Activated CD8-positive, alpha-beta T cell treated with anti-CD3 and anti-CD28 coated beads, Interleukin-2, amount 10 ng/mL, durations not matched to agents 7 days and 5 days (primary cell): ENCODE data around the gene CERS6. TPM values are rescaled to one million over a fixed set of nuclear protein-coding genes. Genes with fewer than 3 reads are reported as not detected.

Experiments used
- ATAC-seq: fragments of 150-1000 bp; cut with Tn5 transposase; one replicate; pipeline ENCODE4 v1.10.0; 2021; ENCODE audit warnings: moderate library complexity
- CTCF ChIA-PET: fragments of 350-600 bp; sonication (Branson Sonifier 250); formaldehyde crosslinking; loops from one replicate; lab custom pipeline; 2021; ENCODE audit warnings: antibody characterized with exemption; lab: Charles Lee
- POLR2A ChIA-PET: fragments of 350-600 bp; sonication (Branson Sonifier 250); formaldehyde crosslinking; loops from one replicate; lab custom pipeline; 2021; ENCODE audit warnings: antibody characterized with exemption; lab: Charles Lee
- DNase-seq: peaks from one replicate; pipeline ENCODE4 v3.0.0-alpha.2; 2020
- H3K27ac Mint-ChIP-seq: one replicate; pipeline ENCODE4 v1.8.0; 2021; ENCODE audit warnings: mild to moderate bottlenecking, mixed read lengths
- H3K27me3 Mint-ChIP-seq: one replicate; pipeline ENCODE4 v1.8.0; 2021; ENCODE audit warnings: low read depth, mixed read lengths
- H3K36me3 Mint-ChIP-seq: one replicate; pipeline ENCODE4 v1.8.0; 2021; ENCODE audit warnings: low read depth, mixed read lengths
- H3K4me1 Mint-ChIP-seq: one replicate; pipeline ENCODE4 v1.8.0; 2021; ENCODE audit warnings: low read depth, mixed read lengths
- H3K4me3 Mint-ChIP-seq: one replicate; pipeline ENCODE4 v1.8.0; 2021; ENCODE audit warnings: mild to moderate bottlenecking, mixed read lengths
- H3K9me3 Mint-ChIP-seq: one replicate; pipeline ENCODE4 v1.8.0; 2022; ENCODE audit warnings: mixed read lengths; ENCODE audit not compliant: insufficient read depth
- total RNA-seq, 2 experiments: library from RNA; stranded (reverse); gene quantifications; one replicate each; pipeline ENCODE4 v1.2.3, GENCODE V29; 2021

The CERS6 gene
- total RNA-seq, 2 experiments from 2014 or later, result 13.1 to 14.5 TPM

DNA sequence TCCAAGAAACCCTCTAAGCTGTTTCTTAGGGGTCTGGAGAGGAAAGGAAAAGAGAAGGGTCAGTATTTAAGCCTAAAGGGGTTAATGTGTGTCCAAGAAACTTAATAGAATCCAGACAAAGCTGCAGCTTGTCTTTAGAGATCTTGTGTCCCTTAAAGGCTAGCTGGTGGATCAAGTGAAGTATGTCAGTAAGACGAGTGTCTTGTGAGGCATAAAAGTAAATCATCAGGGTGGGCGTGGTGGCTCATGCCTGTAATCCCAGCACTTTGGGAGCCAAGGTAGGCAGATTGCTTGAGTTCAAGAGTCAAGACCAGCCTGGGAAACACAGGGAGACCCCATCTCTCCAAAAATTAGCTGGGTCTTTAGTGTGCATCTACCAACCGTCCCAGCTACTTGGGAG, 47.8 kb downstream of the CERS6 start:
- DNase-seq (no peak), ATAC-seq (no peak)
- Mint-ChIP-seq H3K9me3 (peaks cover 3% of the 10 kb centered on the region), H3K27me3 (no peaks in the 10 kb centered on the region), H3K36me3 (peaks cover 16% of the 10 kb centered on the region), H3K27ac (no peak overlapping the region), H3K4me1 (no peaks in the 10 kb centered on the region), H3K4me3 (no peak overlapping the region)
- CTCF ChIA-PET, result interaction anchor here (1.2 kb wide), 1 partner anchor 14 kb away, joined by 4 read pairs; no protein-coding TSS in a partner anchor
- POLR2A ChIA-PET, result no interaction called here

DNA sequence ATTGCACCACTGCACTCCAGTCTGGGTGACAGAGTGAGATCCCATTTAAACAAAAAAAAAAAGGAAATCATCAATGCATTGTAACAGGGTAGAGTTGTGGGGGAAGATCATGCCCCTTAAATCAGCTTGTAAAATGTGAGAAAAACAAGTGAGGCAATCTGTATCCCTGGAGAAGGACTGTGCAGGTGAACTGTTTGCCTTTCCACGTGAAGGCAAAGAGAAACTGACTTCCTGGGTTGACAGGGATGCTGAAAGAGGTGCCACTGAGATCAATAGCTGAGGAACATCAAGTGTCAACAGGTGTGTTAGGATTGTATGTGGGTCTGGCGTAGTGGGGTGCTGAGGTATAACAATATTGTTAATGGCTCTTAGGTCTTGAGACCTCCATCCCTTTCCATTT, 48.3 kb downstream of the CERS6 start:
- DNase-seq (no peak), ATAC-seq (no peak)
- peaks cover 3% of the 10 kb centered on the region for H3K9me3 Mint-ChIP-seq
- H3K27me3 Mint-ChIP-seq, result no peaks in the 10 kb centered on the region
- CTCF ChIA-PET, result interaction anchor here (1.2 kb wide), 1 partner anchor 14 kb away, joined by 4 read pairs; no protein-coding TSS in a partner anchor
- H3K27ac Mint-ChIP-seq, result no peak overlapping the region
- no peaks in the 10 kb centered on the region for H3K4me1 Mint-ChIP-seq
- H3K4me3 Mint-ChIP-seq, result no peak overlapping the region
- peaks cover 15% of the 10 kb centered on the region for H3K36me3 Mint-ChIP-seq
- POLR2A ChIA-PET, result interaction anchor here (0.6 kb wide), 1 partner anchor 36 kb away, joined by 4 read pairs; no protein-coding TSS in a partner anchor

DNA sequence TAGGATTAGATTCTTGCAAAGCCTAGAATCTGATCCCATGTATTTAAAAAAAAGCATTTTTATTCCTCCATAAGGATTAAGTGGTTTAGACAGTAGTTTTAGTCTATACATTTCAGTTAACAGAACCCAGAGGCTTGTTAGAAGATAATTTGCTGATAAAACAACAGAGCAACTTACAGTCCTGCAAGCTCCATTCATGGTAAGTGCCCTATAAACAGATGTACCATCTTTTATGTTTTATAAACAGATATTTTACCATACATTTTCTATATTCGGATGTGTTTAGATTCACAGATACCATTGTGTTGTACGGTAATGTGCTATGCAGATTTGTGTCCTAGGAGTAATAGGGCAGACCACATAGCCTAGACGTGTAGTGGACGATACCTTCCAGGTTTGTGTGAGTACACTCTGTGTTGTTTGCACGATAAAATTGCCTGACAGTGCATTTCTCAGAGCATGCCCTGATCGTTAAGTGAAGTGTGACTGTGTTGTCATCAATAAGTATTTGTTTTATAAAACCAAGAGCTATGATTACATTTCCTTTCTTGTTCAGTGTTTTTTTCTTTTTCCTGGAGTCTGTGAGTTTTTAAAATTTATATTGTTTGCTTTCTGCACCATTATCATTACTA, 54.2 kb downstream of the CERS6 start:
- no peak for ATAC-seq
- Mint-ChIP-seq H3K4me1 (peaks cover 6% of the 10 kb centered on the region), H3K9me3 (no peaks in the 10 kb centered on the region), H3K4me3 (no peak overlapping the region), H3K36me3 (peaks cover 13% of the 10 kb centered on the region), H3K27me3 (no peaks in the 10 kb centered on the region), H3K27ac (no peak overlapping the region)
- ChIA-PET CTCF (no interaction called here), POLR2A (no interaction called here)
- DNase-seq, result no peak

DNA sequence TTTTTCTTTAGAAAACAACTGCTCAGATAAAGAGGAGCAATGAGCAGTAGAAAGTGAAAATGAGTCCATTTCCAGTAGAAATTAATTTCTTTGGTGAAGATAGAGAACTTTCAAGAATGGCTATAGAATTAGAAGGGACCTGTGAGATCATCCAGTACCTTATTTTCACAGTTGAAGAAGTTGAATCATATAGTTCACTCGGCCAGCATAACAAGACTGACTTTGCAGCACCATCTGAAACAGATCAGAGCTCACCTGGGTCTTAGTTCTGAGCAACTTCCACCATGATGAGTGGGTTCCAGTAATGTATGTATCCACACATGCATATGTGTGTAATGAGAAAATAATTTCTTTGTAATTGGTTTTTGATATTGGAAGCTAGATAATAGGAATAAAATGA, 58.6 kb downstream of the CERS6 start:
- Mint-ChIP-seq H3K9me3 (no peaks in the 10 kb centered on the region), H3K4me1 (peaks cover 6% of the 10 kb centered on the region), H3K4me3 (no peak overlapping the region), H3K27ac (no peak overlapping the region), H3K27me3 (no peaks in the 10 kb centered on the region), H3K36me3 (peaks cover 13% of the 10 kb centered on the region)
- ATAC-seq (no peak), DNase-seq (no peak)
- POLR2A ChIA-PET, result no interaction called here
- CTCF ChIA-PET, result no interaction called here

DNA sequence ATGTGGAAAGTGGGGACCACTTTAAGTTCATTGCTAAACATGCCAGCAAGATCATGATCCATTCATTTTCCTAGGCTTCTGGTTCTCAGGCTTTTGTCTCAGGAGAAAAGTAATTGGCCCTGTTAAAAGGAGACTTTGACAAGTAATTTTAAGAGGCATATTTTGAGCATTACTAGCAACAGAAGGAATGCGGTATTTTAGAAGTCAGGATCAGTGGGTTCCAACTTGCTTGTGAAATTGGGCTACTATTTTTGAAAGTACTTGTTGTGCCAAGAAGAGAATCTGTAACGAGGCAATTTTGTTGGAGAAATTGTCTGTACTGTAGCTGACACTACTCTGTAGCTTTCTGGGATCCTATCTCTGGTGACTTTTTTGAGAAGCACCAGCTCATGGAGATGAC, 59.4 kb downstream of the CERS6 start:
- POLR2A ChIA-PET, result no interaction called here
- H3K4me3 Mint-ChIP-seq, result no peak overlapping the region
- H3K27me3 Mint-ChIP-seq, result no peaks in the 10 kb centered on the region
- CTCF ChIA-PET, result no interaction called here
- H3K27ac Mint-ChIP-seq, result no peak overlapping the region
- peaks cover 13% of the 10 kb centered on the region for H3K36me3 Mint-ChIP-seq
- peaks cover 6% of the 10 kb centered on the region for H3K4me1 Mint-ChIP-seq
- DNase-seq (no peak), ATAC-seq (no peak)
- no peaks in the 10 kb centered on the region for H3K9me3 Mint-ChIP-seq

DNA sequence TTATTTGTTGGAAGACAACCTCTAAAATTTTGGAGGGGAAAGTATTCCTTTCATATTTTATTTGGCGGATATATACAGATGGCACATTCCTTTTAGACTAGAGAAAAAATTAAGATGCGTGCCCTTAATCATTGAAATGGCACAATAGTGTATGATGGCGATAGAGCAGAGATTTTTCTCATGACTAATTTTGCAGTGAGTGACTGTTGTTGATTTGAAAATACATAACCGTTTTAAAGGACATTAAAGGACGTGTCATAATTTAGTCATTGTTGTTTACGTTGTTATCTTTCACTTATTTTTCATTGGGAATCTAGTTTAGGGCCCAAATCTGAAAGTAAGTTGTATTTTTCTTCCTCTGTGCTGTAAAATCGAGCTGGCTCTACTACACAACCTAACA, 61.7 kb downstream of the CERS6 start:
- Mint-ChIP-seq H3K36me3 (peaks cover 7% of the 10 kb centered on the region), H3K4me1 (no peaks in the 10 kb centered on the region), H3K27me3 (no peaks in the 10 kb centered on the region), H3K4me3 (no peak overlapping the region), H3K27ac (no peak overlapping the region), H3K9me3 (no peaks in the 10 kb centered on the region)
- ATAC-seq, result no peak
- no peak for DNase-seq
- ChIA-PET CTCF (no interaction called here), POLR2A (no interaction called here)

DNA sequence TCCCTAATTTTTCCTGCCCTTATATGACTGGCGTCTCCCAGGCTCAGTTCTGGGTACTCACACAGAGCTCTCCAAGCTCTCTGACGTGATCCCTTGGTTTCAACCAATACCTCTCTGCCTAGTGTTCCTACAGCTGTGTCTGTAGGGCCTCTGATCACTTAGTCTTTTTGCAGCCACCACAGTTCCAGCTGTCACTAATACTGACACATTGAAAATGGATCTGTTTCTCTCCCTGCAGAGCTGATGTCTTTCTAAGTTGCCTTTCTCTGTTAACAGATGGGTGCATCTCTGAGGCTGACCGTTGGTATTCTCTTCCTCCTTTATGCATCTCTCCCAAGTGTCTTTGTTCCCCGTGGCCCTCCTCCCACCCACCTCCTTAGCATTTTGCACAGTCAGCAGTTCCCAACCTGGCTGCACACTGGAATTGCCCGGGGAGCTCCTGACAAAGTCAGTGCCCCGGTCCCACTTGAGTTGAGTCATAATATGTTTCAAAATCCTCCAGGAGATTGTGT, 62.5 kb downstream of the CERS6 start:
- Mint-ChIP-seq H3K4me3 (no peak overlapping the region), H3K36me3 (peaks cover 3% of the 10 kb centered on the region), H3K27ac (no peak overlapping the region), H3K4me1 (no peaks in the 10 kb centered on the region), H3K9me3 (no peaks in the 10 kb centered on the region), H3K27me3 (no peaks in the 10 kb centered on the region)
- DNase-seq (no peak), ATAC-seq (no peak)
- ChIA-PET POLR2A (interaction anchor here (0.5 kb wide), 1 partner anchor 806 kb away, joined by 3 read pairs; no protein-coding TSS in a partner anchor), CTCF (no interaction called here)

DNA sequence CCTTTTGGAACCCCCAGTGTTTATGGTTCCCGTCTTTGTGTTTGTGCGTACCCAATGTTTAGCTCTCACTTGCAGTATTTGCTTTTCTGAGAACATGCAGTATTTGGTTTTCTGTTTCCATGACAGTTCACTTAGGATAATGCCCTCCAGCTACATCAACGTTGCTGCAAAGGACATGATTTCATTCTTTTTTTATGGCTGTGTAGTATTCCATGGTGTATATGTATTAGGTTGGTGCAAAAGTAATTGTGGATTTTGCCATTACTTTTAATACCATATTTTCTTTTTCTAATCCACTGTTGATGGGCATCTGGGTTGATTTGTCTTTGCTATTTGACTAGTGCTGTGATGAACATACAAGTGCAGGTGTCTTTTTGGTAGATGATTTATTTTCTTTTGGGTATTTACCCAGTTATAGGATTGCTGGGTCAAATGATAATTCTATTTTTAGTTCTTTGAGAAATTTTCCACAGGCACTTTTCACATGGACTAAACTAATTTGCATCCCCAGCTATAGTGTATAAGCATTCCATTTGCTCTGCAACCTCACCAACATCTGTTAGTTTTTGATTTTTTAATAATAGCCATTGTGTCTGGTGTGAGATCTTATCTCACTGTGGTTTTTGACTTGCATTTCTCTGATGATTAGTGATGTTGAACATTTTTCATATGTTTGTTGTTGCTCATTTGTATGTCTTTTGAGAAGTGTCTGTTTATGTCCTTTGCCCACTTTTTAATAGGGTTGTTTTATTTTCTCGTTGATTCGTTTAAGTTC, 63.6 kb downstream of the CERS6 start:
- no peak overlapping the region for H3K4me3 Mint-ChIP-seq
- H3K27ac Mint-ChIP-seq, result no peak overlapping the region
- peaks cover 2% of the 10 kb centered on the region for H3K36me3 Mint-ChIP-seq
- H3K4me1 Mint-ChIP-seq, result no peaks in the 10 kb centered on the region
- ChIA-PET POLR2A (no interaction called here), CTCF (interaction anchor here (0.9 kb wide), 1 partner anchor 9 kb away, joined by 3 read pairs; no protein-coding TSS in a partner anchor)
- ATAC-seq, result no peak
- no peak for DNase-seq
- H3K27me3 Mint-ChIP-seq, result no peaks in the 10 kb centered on the region
- H3K9me3 Mint-ChIP-seq, result no peaks in the 10 kb centered on the region

DNA sequence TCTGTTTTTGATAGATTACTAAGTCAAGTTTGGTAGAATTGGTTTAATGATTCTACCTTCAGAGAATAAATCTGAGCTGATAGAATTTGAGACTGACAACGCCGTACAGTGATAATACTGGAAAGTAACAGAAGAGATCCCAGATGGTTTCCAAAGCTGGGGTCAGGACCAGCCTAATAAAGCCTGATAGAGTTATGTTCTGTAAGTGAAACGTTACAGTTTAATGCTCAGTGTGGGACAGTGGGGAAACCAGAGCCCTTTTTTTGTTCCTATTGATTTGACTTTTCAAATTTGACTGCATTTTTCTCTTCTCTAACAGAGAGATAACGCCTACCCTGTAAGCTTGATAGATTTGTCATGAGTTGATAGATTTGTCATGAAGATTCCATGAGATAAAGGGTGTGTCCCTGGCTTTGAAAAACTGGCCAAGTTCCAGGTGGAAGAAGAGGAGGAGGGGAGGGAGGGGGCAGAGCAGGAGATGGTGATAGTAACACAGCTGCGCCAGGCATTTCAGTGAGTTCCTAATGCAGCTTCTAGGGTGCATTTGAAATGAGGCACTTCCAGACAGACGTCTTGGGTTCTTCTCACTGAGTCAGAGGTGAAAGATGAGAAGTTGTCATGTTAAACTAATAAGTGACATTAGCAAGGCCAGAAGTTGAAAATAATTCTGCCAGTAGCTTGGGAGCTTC, 65.1 kb downstream of the CERS6 start:
- ChIA-PET CTCF (no interaction called here), POLR2A (no interaction called here)
- Mint-ChIP-seq H3K4me1 (no peaks in the 10 kb centered on the region), H3K36me3 (no peaks in the 10 kb centered on the region), H3K4me3 (no peak overlapping the region), H3K9me3 (no peaks in the 10 kb centered on the region), H3K27me3 (no peaks in the 10 kb centered on the region), H3K27ac (no peak overlapping the region)
- no peak for DNase-seq
- no peak for ATAC-seq

DNA sequence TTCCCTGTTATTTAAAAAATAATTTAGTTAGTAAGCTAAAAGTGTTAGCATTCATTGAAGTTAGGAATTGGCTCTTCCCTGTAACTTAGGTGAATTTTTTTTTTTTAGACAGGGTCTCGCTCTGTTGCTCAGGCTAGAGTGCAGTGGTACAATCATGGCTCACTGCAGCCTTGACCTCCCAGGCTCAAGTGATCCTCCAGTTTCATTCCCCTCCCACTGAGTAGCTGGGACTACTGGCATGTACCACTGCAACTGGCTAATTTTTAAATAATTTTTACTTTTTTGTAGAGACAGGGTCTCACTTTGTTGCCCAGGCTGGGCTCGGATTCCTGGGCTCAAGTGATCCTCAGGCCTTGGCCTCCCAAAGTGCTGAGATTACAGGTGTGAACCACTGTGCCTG, 66.4 kb downstream of the CERS6 start:
- Mint-ChIP-seq H3K36me3 (no peaks in the 10 kb centered on the region), H3K4me1 (no peaks in the 10 kb centered on the region), H3K4me3 (no peak overlapping the region), H3K27me3 (no peaks in the 10 kb centered on the region), H3K9me3 (no peaks in the 10 kb centered on the region), H3K27ac (no peak overlapping the region)
- ChIA-PET CTCF (no interaction called here), POLR2A (interaction anchor here (0.6 kb wide), 1 partner anchor 76 kb away, joined by 5 read pairs; no protein-coding TSS in a partner anchor)
- ATAC-seq, result no peak
- DNase-seq, result no peak

DNA sequence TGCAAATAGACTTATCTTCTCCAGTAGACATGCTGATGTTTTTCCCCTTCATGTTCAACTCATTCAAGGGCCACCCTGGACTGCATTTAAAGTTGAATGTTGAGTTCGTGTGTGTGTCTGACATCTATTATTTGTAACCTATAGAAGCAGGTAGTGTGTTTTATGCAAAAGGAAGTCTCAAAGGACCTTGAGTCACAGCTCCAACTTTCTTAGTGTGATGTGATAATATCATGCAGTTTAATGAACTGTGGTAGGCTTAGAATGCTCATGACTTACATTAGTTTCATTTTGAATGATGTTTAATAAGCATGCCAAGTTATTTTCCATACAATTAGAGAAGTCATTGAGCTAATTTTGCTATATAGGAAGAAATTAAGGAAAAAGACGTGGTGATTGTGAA, 67.9 kb downstream of the CERS6 start:
- POLR2A ChIA-PET, result no interaction called here
- H3K4me3 Mint-ChIP-seq, result no peak overlapping the region

More for the DNA sequence above, 67.9 kb downstream of the CERS6 start:
- CTCF ChIA-PET, result no interaction called here
- H3K27ac Mint-ChIP-seq, result no peak overlapping the region
- no peaks in the 10 kb centered on the region for H3K27me3 Mint-ChIP-seq
- ATAC-seq (no peak), DNase-seq (no peak)
- H3K36me3 Mint-ChIP-seq, result peaks cover 1% of the 10 kb centered on the region
- no peaks in the 10 kb centered on the region for H3K4me1 Mint-ChIP-seq
- H3K9me3 Mint-ChIP-seq, result no peaks in the 10 kb centered on the region
